B cell (primary cell): ENCODE measurements around the gene NUB1. TPM values are rescaled to one million over a fixed set of nuclear protein-coding genes. Genes with fewer than 3 reads are reported as not detected.

Experiments
- ATAC-seq: fragments of 200-7000 bp; cut with Tn5 transposase; one replicate; pipeline ENCODE4 v1.10.0; 2021; ENCODE audit warnings: low read depth, mild to moderate bottlenecking, moderate number of reproducible peaks, moderate library complexity
- CTCF ChIA-PET: fragments of 350-600 bp; sonication (Branson Sonifier 250); formaldehyde crosslinking; loops from one replicate; lab custom pipeline; 2021; ENCODE audit warnings: antibody characterized with exemption, inconsistent platforms; lab: Charles Lee
- POLR2A ChIA-PET: fragments of 350-600 bp; sonication (Branson Sonifier 250); formaldehyde crosslinking; loops from one replicate; lab custom pipeline; 2021; ENCODE audit warnings: antibody characterized with exemption; lab: Charles Lee
- DNase-seq: peaks from one replicate; pipeline ENCODE4 v3.0.0; 2013
- H2AFZ ChIP-seq: 2 replicates; pipeline ENCODE4 v1.6.1; 2012; ENCODE audit warnings: mild to moderate bottlenecking, low read depth, low read length; ENCODE audit not compliant: insufficient read depth, poor library complexity, severe bottlenecking
- H3K27ac ChIP-seq, 2 donors: 1 replicate in 1 of 2; 2 replicates in 1 of 2; pipeline ENCODE4 v1.5.1; 2012 to 2013; ENCODE audit warnings: low read length in 2 of 2, mild to moderate bottlenecking in 2 of 2, moderate library complexity in 1 of 2
- H3K27me3 ChIP-seq, 4 experiments: fragments of 200-600 bp in 1 of 4; sonication (generic) in 1 of 4; replicated peaks in 1 of 4; 1 replicate in 2 of 4; 2 replicates in 2 of 4; pipeline versions ENCODE4 v1.6.1 to v1.7.0; 2013 to 2016; ENCODE audit warnings: low read length in 3 of 4, mild to moderate bottlenecking in 2 of 4, mixed read lengths in 1 of 4, moderate library complexity in 1 of 4; ENCODE audit not compliant: insufficient read depth in 4 of 4, control insufficient read depth in 3 of 4; ENCODE audit errors: control extremely low read depth in 1 of 4
- H3K36me3 ChIP-seq, 2 experiments: replicated peaks in 1 of 2; 1 replicate in 1 of 2; 2 replicates in 1 of 2; pipeline versions ENCODE4 v1.6.1 to v1.7.1; 2013; ENCODE audit warnings: low read length in 1 of 2; ENCODE audit not compliant: insufficient read depth in 2 of 2, control insufficient read depth in 1 of 2; ENCODE audit errors: control extremely low read depth in 1 of 2, extremely low read depth in 1 of 2
- H3K4me1 ChIP-seq, 2 donors: fragments of 200-600 bp in 1 of 2; sonication (generic) in 1 of 2; 1 replicate in 1 of 2; 2 replicates in 1 of 2; pipeline versions ENCODE4 v1.5.1 to v1.6.1; 2013 to 2017; ENCODE audit warnings: low read length in 2 of 2; ENCODE audit not compliant: control insufficient read depth in 2 of 2, insufficient read depth in 2 of 2
- H3K4me2 ChIP-seq: replicated peaks from 2 replicates; pipeline ENCODE3; 2012; ENCODE audit warnings: mild to moderate bottlenecking, low read depth, low read length; ENCODE audit not compliant: poor library complexity, severe bottlenecking
- H3K4me3 ChIP-seq, 5 experiments: fragments of 200-600 bp in 1 of 5; sonication (generic) in 1 of 5; 1 replicate in 3 of 5; 2 replicates in 2 of 5; pipeline versions ENCODE4 v1.5.1 to v1.7.0; 2011 to 2016; ENCODE audit warnings: low read length in 4 of 5, mild to moderate bottlenecking in 4 of 5, low read depth in 2 of 5, control low read depth in 1 of 5, moderate library complexity in 1 of 5; ENCODE audit not compliant: insufficient read depth in 1 of 5; ENCODE audit errors: control extremely low read depth in 1 of 5, extremely low read depth in 1 of 5
- H3K79me2 ChIP-seq: fragments of 200-600 bp; sonication (generic); one replicate; pipeline ENCODE4 v1.6.0; 2016; ENCODE audit warnings: low read length; ENCODE audit not compliant: control insufficient read depth, insufficient read depth
- H3K9ac ChIP-seq: fragments of 200-600 bp; sonication (generic); 2 replicates; pipeline ENCODE4 v1.6.1; 2017; ENCODE audit warnings: mild to moderate bottlenecking, low read length, moderate library complexity
- H3K9me3 ChIP-seq, 3 donors: one replicate each; pipeline versions ENCODE4 v1.6.1 to v1.7.1; 2013; ENCODE audit warnings: low read length in 2 of 3; ENCODE audit not compliant: control insufficient read depth in 2 of 3, insufficient read depth in 1 of 3; ENCODE audit errors: control extremely low read depth in 1 of 3
- H4K20me1 ChIP-seq: 2 replicates; pipeline ENCODE4 v1.6.0; 2012; ENCODE audit warnings: mild to moderate bottlenecking, low read length; ENCODE audit not compliant: insufficient read depth, control insufficient read depth, poor library complexity, severe bottlenecking
- H3K27ac Mint-ChIP-seq: one replicate; pipeline ENCODE4 v1.8.0; 2021; ENCODE audit warnings: mixed read lengths
- H3K27me3 Mint-ChIP-seq: one replicate; pipeline ENCODE4 v1.8.0; 2021; ENCODE audit warnings: mixed read lengths
- H3K4me1 Mint-ChIP-seq: one replicate; pipeline ENCODE4 v1.8.0; 2021; ENCODE audit warnings: mixed read lengths
- H3K4me3 Mint-ChIP-seq: one replicate; pipeline ENCODE4 v1.8.0; 2021; ENCODE audit warnings: mixed read lengths
- H3K9me3 Mint-ChIP-seq: one replicate; pipeline ENCODE4 v1.8.0; 2022; ENCODE audit warnings: mixed read lengths; ENCODE audit not compliant: insufficient read depth
- CTCF ChIP-seq: fragments of 200-600 bp; IDR thresholded peaks from one replicate; pipeline ENCODE4 v1.8.0; 2022; ENCODE audit warnings: antibody characterized with exemption, mild to moderate bottlenecking
- EZH2 ChIP-seq: IDR thresholded peaks from 2 replicates; pipeline ENCODE4 v1.6.1; 2012; ENCODE audit warnings: borderline replicate concordance, low read depth, mild to moderate bottlenecking, moderate library complexity, low read length; ENCODE audit not compliant: insufficient read depth, poor library complexity, severe bottlenecking
- WGBS: methylation state at CpG from one replicate; pipeline ENCODE4 v1.1.5; 2013; ENCODE audit warnings: missing lambda C conversion rate; ENCODE audit not compliant: insufficient coverage; 5-methylcytosine and 5-hydroxymethylcytosine counted together
- intact Hi-C: fragments of 100-400 bp; cut with micrococcal nuclease; formaldehyde crosslinking; loops from one replicate; pipeline ENCODE4 v1.10.0; 2022
- polyA plus RNA-seq: library from polyadenylated mRNA; depleted of rRNA; stranded (reverse); fragments of >200 nt; gene quantifications from 2 replicates; pipeline ENCODE4 v1.2.3, GENCODE V29; 2012
- total RNA-seq, 2 donors: library from RNA; stranded (reverse); fragments of 120-200 nt in 1 of 2; gene quantifications; 1 replicate in 1 of 2; 2 replicates in 1 of 2; pipeline versions ENCODE4 v1.2.3 to v1.2.4, GENCODE V29; 2013 to 2022

The NUB1 gene
- total and polyA plus RNA-seq, 2 donors (not counting 1 experiment from before 2014, with no cell fraction given), result 55.0 to 104 TPM

GRCh38 chr7:151380199-151381097, 38.8 kb downstream of the NUB1 start:
- H3K36me3 ChIP-seq, result peaks cover 0 to 30% of the 10 kb centered on the region in 2 experiments
- no peak for TF ChIP-seq CTCF
- TF ChIP-seq EZH2, result no peak
- peak overlapping the region; percentile 80 to 82 for H3K27ac ChIP-seq
- 65% methylated on average over 31 of the region's 32 CpGs for WGBS
- H2AFZ ChIP-seq, result peak overlapping the region; percentile 62
- no peak for ATAC-seq
- H3K4me3 Mint-ChIP-seq, result peak overlapping the region; percentile 87
- DNase-seq, result no peak
- ChIA-PET POLR2A (interaction anchor here (0.5 to 0.6 kb wide), 3 partner anchors 20 to 82 kb away, joined by 3 to 7 read pairs (median 5); no protein-coding TSS in a partner anchor), CTCF (interaction anchor here (1.3 to 2.3 kb wide), 3 partner anchors 12 to 68 kb away, joined by 3 to 10 read pairs (median 5); no protein-coding TSS in a partner anchor)
- H3K4me1 Mint-ChIP-seq, result peaks cover 23% of the 10 kb centered on the region
- H3K27me3 ChIP-seq, result peaks cover 0 to 12% (median 6%) of the 10 kb centered on the region in 4 experiments
- H3K27ac Mint-ChIP-seq, result peak overlapping the region; percentile 92
- H4K20me1 ChIP-seq, result no peaks in the 10 kb centered on the region
- H3K4me1 ChIP-seq, result peaks cover 18 to 23% of the 10 kb centered on the region in 2 donors
- no peaks in the 10 kb centered on the region for H3K79me2 ChIP-seq
- H3K9me3 ChIP-seq, result peaks cover 0 to 14% (median 0%) of the 10 kb centered on the region in 3 donors
- H3K27me3 Mint-ChIP-seq, result peaks cover 10% of the 10 kb centered on the region
- H3K9ac ChIP-seq, result peak overlapping the region; percentile 80
- intact Hi-C loops, result loop anchor here (1.0 kb wide), 3 partner anchors 12 to 68 kb away; no protein-coding TSS in a partner anchor
- H3K4me3 ChIP-seq, result peak overlapping the region; percentile 9 to 83 (median 53)
- H3K9me3 Mint-ChIP-seq, result no peaks in the 10 kb centered on the region
- H3K4me2 ChIP-seq, result peak overlapping the region; percentile 100
